Kidney epithelial cell (primary cell): ENCODE measurements around the gene ITGB5. TPM values are rescaled to one million over a fixed set of nuclear protein-coding genes. Genes with fewer than 3 reads are reported as not detected.
A peak's percentile ranks its signal among the peaks of the same experiment; 100 is the strongest.

Experiments
- DNase-seq: peaks from one replicate; pipeline ENCODE4 v3.0.0-alpha.2; 2010; ENCODE audit warnings: low read depth
- H3K27me3 ChIP-seq: 2 replicates; pipeline ENCODE4 v1.6.0; 2011; ENCODE audit warnings: low read length; ENCODE audit not compliant: control insufficient read depth, insufficient read depth
- H3K36me3 ChIP-seq: 2 replicates; pipeline ENCODE4 v1.5.1; 2011; ENCODE audit warnings: low read length; ENCODE audit not compliant: control insufficient read depth, insufficient read depth
- H3K4me3 ChIP-seq: 2 replicates; pipeline ENCODE4 v1.5.1; 2011; ENCODE audit warnings: low read depth, mild to moderate bottlenecking, control low read depth, low read length
- CTCF ChIP-seq: IDR thresholded peaks from 2 replicates; pipeline ENCODE4 v1.5.1; 2011; ENCODE audit warnings: mild to moderate bottlenecking, moderate library complexity, low read length, control low read depth, inconsistent platforms; ENCODE audit not compliant: insufficient read depth, poor library complexity, severe bottlenecking
- total RNA-seq: library from RNA; depleted of rRNA; stranded (reverse); fragments of >200 nt; gene quantifications from 2 replicates; pipeline ENCODE4 v1.2.3, GENCODE V29; 2015

Gene ITGB5
- total RNA-seq, 1 donor from 2014 or later: 86.0 TPM

GRCh38 chr3:124834723-124835718 is 52.1 kb downstream of the ITGB5 start:
- H3K4me3 ChIP-seq: no peak overlapping the region
- TF ChIP-seq CTCF: no peak
- no peaks in the 10 kb centered on the region for H3K36me3 ChIP-seq
- H3K27me3 ChIP-seq: no peaks in the 10 kb centered on the region
- peak; percentile 76 for DNase-seq

GRCh38 chr3:124833710-124834332 is 53.3 kb downstream of the ITGB5 start:
- TF ChIP-seq CTCF: no peak
- DNase-seq: no peak
- Histone ChIP-seq H3K27me3 (no peaks in the 10 kb centered on the region), H3K36me3 (no peaks in the 10 kb centered on the region), H3K4me3 (no peak overlapping the region)

GRCh38 chr3:124832782-124833709 is 54.1 kb downstream of the ITGB5 start:
- Histone ChIP-seq H3K27me3 (no peaks in the 10 kb centered on the region), H3K4me3 (no peak overlapping the region), H3K36me3 (no peaks in the 10 kb centered on the region)
- no peak for TF ChIP-seq CTCF
- DNase-seq: peak; percentile 78

GRCh38 chr3:124831628-124832199 is 55.5 kb downstream of the ITGB5 start:
- Histone ChIP-seq H3K4me3 (no peak overlapping the region), H3K36me3 (no peaks in the 10 kb centered on the region), H3K27me3 (no peaks in the 10 kb centered on the region)
- TF ChIP-seq CTCF: no peak
- no peak for DNase-seq

GRCh38 chr3:124829819-124830554 is 57.2 kb downstream of the ITGB5 start:
- TF ChIP-seq CTCF: no peak
- Histone ChIP-seq H3K4me3 (no peak overlapping the region), H3K36me3 (no peaks in the 10 kb centered on the region), H3K27me3 (no peaks in the 10 kb centered on the region)
- DNase-seq: no peak
